ENCODE data around the gene RNF32. TPM values are rescaled to one million over a fixed set of nuclear protein-coding genes. Genes with fewer than 3 reads are reported as not detected.
"Not testable (repeated sequence)": the region's sequence is repeated elsewhere in the genome, so short reads cannot be mapped to it uniquely, and the experiment has no call there.

RNF32 gene
- total and polyA plus RNA-seq, 9 donors = 0.75 to 2.6 (median 2.1) TPM

DNA sequence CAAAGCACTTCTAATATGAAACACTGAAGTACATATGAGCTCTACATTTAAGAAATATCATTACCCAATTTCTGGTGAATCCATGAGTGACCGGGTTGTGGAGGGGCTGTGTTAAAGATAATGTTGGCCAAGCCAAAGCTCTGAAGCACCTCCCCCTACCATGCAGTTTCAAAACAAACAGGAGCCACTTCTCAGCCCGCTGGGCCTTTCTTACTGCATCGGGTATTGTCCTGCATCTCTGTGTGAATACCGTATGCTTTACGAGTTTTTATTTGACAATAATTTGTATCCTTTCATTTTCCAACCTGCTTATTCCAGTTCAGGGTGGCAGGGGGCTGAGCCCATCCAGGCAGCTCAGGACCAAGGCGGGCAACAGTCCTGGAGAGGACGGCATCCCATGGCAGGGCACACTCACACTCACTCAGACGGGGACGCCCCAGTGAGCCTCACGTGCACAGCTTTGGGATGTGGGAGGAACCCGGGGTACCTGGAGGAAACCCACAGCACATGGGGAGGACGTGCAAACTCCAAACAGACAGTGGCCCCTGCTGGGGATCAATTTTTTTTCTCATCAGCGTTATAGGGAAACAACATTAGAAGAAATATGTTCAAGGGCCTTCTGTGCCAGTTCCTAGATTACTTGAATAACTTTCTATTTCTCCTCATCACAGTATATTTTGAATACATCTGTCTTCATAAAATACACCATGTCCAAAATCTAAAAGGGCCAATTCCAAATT, 1.9 kb downstream of the RNF32 start:
- H3K4me3 ChIP-seq (ENCODE audit: low read length) = no peak overlapping the region
- H3K36me3 ChIP-seq (ENCODE audit: control insufficient read depth, insufficient read depth, low read length) = no peaks in the 10 kb centered on the region
- whole genome bisulfite sequencing (ENCODE audit: insufficient coverage) = 69% methylated on average over 4 of the region's 13 CpGs
- peaks cover 13% of the 10 kb centered on the region for H3K27me3 ChIP-seq (ENCODE audit: control insufficient read depth, insufficient read depth, low read length)
- DNase-seq = no peak
- peaks cover 10% of the 10 kb centered on the region for H3K4me1 ChIP-seq (ENCODE audit: control insufficient read depth, insufficient read depth, low read length)
- no peak overlapping the region for H3K27ac ChIP-seq (ENCODE audit: low read length)
- peaks cover 3% of the 10 kb centered on the region for H3K9me3 ChIP-seq (replicated peaks; ENCODE audit: control insufficient read depth, low read depth, low read length)

- not testable (repeated sequence) for H3K4me3 ChIP-seq (ENCODE audit: low read length); H3K9me3 ChIP-seq (replicated peaks; ENCODE audit: control insufficient read depth, low read depth, low read length); DNase-seq; H3K27ac ChIP-seq (ENCODE audit: low read length); H3K36me3 ChIP-seq (ENCODE audit: control insufficient read depth, insufficient read depth, low read length); H3K4me1 ChIP-seq (ENCODE audit: control insufficient read depth, insufficient read depth, low read length)
- H3K27me3 ChIP-seq (ENCODE audit: control insufficient read depth, insufficient read depth, low read length) = peaks cover 10% of the 10 kb centered on the region
- WGBS (ENCODE audit: insufficient coverage) = 100% methylated on average over 2 of the region's 5 CpGs
These were observed 6.8 kb downstream of the RNF32 start for GRCh38 chr7:156647330-156647729.

GRCh38 chr7:156650042-156650441, 9.5 kb downstream of the RNF32 start:
- no peak overlapping the region for H3K27ac ChIP-seq (ENCODE audit: low read length)
- peaks cover 7% of the 10 kb centered on the region for H3K27me3 ChIP-seq (ENCODE audit: control insufficient read depth, insufficient read depth, low read length)
- H3K36me3 ChIP-seq (ENCODE audit: control insufficient read depth, insufficient read depth, low read length) = no peaks in the 10 kb centered on the region
- no peaks in the 10 kb centered on the region for H3K9me3 ChIP-seq (replicated peaks; ENCODE audit: control insufficient read depth, low read depth, low read length)
- no peak overlapping the region for H3K4me3 ChIP-seq (ENCODE audit: low read length)
- no peak for DNase-seq
- no peaks in the 10 kb centered on the region for H3K4me1 ChIP-seq (ENCODE audit: control insufficient read depth, insufficient read depth, low read length)
- 68% methylated on average over 7 of the region's 9 CpGs for WGBS (ENCODE audit: insufficient coverage)

GRCh38 chr7:156651474-156651873, 10.9 kb downstream of the RNF32 start:
- no CpG with 5 or more reads among the region's 4 CpGs for WGBS (ENCODE audit: insufficient coverage)
- Histone ChIP-seq H3K4me1 (ENCODE audit: control insufficient read depth, insufficient read depth, low read length) (no peaks in the 10 kb centered on the region), H3K27ac (ENCODE audit: low read length) (no peak overlapping the region), H3K36me3 (ENCODE audit: control insufficient read depth, insufficient read depth, low read length) (no peaks in the 10 kb centered on the region), H3K4me3 (ENCODE audit: low read length) (no peak overlapping the region), H3K27me3 (ENCODE audit: control insufficient read depth, insufficient read depth, low read length) (peaks cover 7% of the 10 kb centered on the region), H3K9me3 (replicated peaks; ENCODE audit: control insufficient read depth, low read depth, low read length) (no peaks in the 10 kb centered on the region)
- no peak for DNase-seq

- Histone ChIP-seq H3K4me1 (ENCODE audit: control insufficient read depth, insufficient read depth, low read length) (no peaks in the 10 kb centered on the region), H3K4me3 (ENCODE audit: low read length) (no peak overlapping the region), H3K36me3 (ENCODE audit: control insufficient read depth, insufficient read depth, low read length) (no peaks in the 10 kb centered on the region), H3K27me3 (ENCODE audit: control insufficient read depth, insufficient read depth, low read length) (peaks cover 7% of the 10 kb centered on the region), H3K9me3 (replicated peaks; ENCODE audit: control insufficient read depth, low read depth, low read length) (no peaks in the 10 kb centered on the region), H3K27ac (ENCODE audit: low read length) (no peak overlapping the region)
- DNase-seq = no peak
- 92% methylated on average over 4 of the region's 8 CpGs for WGBS (ENCODE audit: insufficient coverage)
These were observed 12.5 kb downstream of the RNF32 start for GRCh38 chr7:156652886-156653568.

DNA sequence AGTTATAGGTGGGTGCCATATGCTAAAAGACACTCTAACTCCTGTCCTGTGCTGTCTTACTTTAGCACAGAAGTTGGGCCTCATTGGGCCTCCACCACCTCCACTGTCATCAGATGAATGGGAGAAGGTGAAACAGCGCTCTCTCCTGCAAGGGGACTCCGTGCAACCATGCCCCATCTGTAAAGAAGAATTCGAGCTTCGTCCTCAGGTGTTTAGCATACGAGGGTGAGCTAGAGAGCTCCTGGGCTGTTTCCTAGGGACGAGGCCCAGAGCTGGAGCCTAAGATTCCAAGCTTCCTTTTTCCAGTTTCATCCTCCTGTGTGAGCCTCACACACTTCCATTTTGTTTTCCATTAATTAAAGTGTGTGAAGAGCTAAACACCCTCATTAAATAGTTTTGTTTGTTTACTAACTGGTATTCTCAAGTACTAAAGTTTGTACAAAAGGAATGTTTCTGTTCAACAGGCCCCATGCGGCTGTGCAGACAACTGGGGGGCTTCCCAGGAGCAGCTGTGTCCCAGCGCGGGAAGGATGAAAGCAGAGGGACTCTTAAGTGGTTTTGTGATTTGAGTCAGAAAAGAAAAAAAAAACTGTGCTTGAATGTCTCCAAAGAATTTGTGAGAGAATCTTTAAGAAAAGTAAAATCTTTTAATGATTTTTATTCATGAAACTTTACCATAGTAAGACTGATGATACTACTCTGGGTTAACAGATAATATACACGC, 14.1 kb downstream of the RNF32 start:
- WGBS (ENCODE audit: insufficient coverage) = 85% methylated on average over 5 of the region's 10 CpGs
- no peaks in the 10 kb centered on the region for H3K36me3 ChIP-seq (ENCODE audit: control insufficient read depth, insufficient read depth, low read length)
- no peak overlapping the region for H3K27ac ChIP-seq (ENCODE audit: low read length)
- no peak overlapping the region for H3K4me3 ChIP-seq (ENCODE audit: low read length)
- H3K27me3 ChIP-seq (ENCODE audit: control insufficient read depth, insufficient read depth, low read length) = peaks cover 7% of the 10 kb centered on the region
- H3K9me3 ChIP-seq (replicated peaks; ENCODE audit: control insufficient read depth, low read depth, low read length) = no peaks in the 10 kb centered on the region
- DNase-seq = no peak
- H3K4me1 ChIP-seq (ENCODE audit: control insufficient read depth, insufficient read depth, low read length) = no peaks in the 10 kb centered on the region

GRCh38 chr7:156655251-156655650, 14.7 kb downstream of the RNF32 start:
- Histone ChIP-seq H3K27me3 (ENCODE audit: control insufficient read depth, insufficient read depth, low read length) (peaks cover 3% of the 10 kb centered on the region), H3K36me3 (ENCODE audit: control insufficient read depth, insufficient read depth, low read length) (no peaks in the 10 kb centered on the region), H3K4me1 (ENCODE audit: control insufficient read depth, insufficient read depth, low read length) (no peaks in the 10 kb centered on the region), H3K4me3 (ENCODE audit: low read length) (no peak overlapping the region), H3K27ac (ENCODE audit: low read length) (no peak overlapping the region), H3K9me3 (replicated peaks; ENCODE audit: control insufficient read depth, low read depth, low read length) (no peaks in the 10 kb centered on the region)
- 42% methylated on average over 2 of the region's 6 CpGs for WGBS (ENCODE audit: insufficient coverage)
- DNase-seq = no peak

DNA sequence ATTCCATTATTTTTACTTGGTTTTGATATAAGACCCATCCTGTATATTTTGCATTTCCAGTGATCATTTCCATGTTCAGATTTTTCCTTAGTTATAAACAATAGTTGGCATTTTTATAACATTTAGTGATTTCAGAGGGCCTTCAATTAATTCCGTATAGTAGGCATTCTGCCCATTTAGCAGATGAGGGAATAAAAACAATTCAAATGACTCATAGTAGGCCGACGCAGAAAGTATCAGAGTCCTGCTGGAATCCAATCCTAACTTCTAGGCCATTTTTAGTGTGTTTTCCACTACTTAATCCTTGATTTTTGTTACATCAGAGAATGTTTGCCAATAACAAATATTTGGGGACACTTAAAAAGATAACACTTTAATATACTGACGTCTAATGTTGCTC, 15.4 kb downstream of the RNF32 start:
- no peak for DNase-seq
- H3K27me3 ChIP-seq (ENCODE audit: control insufficient read depth, insufficient read depth, low read length) = no peaks in the 10 kb centered on the region
- no peaks in the 10 kb centered on the region for H3K4me1 ChIP-seq (ENCODE audit: control insufficient read depth, insufficient read depth, low read length)
- H3K36me3 ChIP-seq (ENCODE audit: control insufficient read depth, insufficient read depth, low read length) = no peaks in the 10 kb centered on the region
- no peak overlapping the region for H3K4me3 ChIP-seq (ENCODE audit: low read length)
- no peak overlapping the region for H3K27ac ChIP-seq (ENCODE audit: low read length)
- 80% methylated on average over 1 of the region's 4 CpGs for WGBS (ENCODE audit: insufficient coverage)
- H3K9me3 ChIP-seq (replicated peaks; ENCODE audit: control insufficient read depth, low read depth, low read length) = no peaks in the 10 kb centered on the region

DNA sequence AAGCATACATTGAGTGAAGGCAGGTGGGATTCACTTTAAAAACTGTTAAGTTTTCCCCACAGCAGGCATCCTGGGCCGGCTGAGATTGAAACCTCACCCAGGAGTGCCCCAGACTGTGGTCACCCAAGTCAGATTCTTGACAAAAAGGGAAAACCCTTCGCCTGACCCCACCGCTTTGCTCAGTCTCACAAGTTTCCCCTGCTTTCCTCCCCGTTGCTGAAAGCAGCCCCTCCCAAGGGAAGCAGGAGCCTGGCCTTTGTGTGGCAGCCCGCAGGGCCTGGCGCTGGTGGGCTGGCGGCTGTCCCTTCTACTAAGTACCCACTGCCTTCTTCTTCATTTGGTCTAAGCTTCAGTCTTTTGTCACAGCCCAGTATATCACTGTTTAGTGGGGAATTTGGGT, 16.0 kb downstream of the RNF32 start:
- 43% methylated on average over 4 of the region's 7 CpGs for WGBS (ENCODE audit: insufficient coverage)
- no peak for DNase-seq
- H3K36me3 ChIP-seq (ENCODE audit: control insufficient read depth, insufficient read depth, low read length) = no peaks in the 10 kb centered on the region
- no peaks in the 10 kb centered on the region for H3K27me3 ChIP-seq (ENCODE audit: control insufficient read depth, insufficient read depth, low read length)
- H3K27ac ChIP-seq (ENCODE audit: low read length) = no peak overlapping the region
- no peaks in the 10 kb centered on the region for H3K9me3 ChIP-seq (replicated peaks; ENCODE audit: control insufficient read depth, low read depth, low read length)
- no peak overlapping the region for H3K4me3 ChIP-seq (ENCODE audit: low read length)
- no peaks in the 10 kb centered on the region for H3K4me1 ChIP-seq (ENCODE audit: control insufficient read depth, insufficient read depth, low read length)

DNA sequence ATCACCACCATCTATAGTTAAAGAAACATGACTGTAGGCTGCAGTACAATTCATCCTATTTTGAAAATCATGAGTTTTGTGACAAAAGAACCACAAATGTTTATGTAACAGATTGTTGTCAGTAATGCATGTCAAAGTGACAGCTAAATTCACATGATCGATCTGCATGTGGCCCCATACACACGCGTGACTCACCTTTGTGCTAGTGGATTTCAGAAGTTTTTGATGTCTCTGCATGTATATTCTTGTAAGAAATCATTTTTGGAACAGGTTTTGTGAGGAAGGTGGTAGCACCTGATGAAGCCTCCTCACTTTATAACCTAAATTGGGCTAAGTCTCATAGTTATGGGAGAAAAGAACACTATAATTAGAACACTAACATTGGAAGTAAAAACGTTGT, 17.1 kb downstream of the RNF32 start:
- WGBS (ENCODE audit: insufficient coverage) = 100% methylated on average over 1 of the region's 4 CpGs
- DNase-seq = no peak
- Histone ChIP-seq H3K4me3 (ENCODE audit: low read length) (no peak overlapping the region), H3K27ac (ENCODE audit: low read length) (no peak overlapping the region), H3K9me3 (replicated peaks; ENCODE audit: control insufficient read depth, low read depth, low read length) (no peaks in the 10 kb centered on the region), H3K36me3 (ENCODE audit: control insufficient read depth, insufficient read depth, low read length) (no peaks in the 10 kb centered on the region), H3K27me3 (ENCODE audit: control insufficient read depth, insufficient read depth, low read length) (no peaks in the 10 kb centered on the region), H3K4me1 (ENCODE audit: control insufficient read depth, insufficient read depth, low read length) (no peaks in the 10 kb centered on the region)

Measured in muscle of leg (tissue), 11 donors.